T-helper 1 cell treated with Interleukin-12 subunit alpha and Interleukin-12 subunit beta and Interleukin-4 antibody, amounts not matched to agents 30 ng/mL and 1 ng/mL, for 36 hours (primary cell): Measurements from ENCODE around the gene ITGB8. TPM values are rescaled to one million over a fixed set of nuclear protein-coding genes. Genes with fewer than 3 reads are reported as not detected.
"Not testable (repeated sequence)": the region's sequence is repeated elsewhere in the genome, so short reads cannot be mapped to it uniquely, and the experiment has no call there.

Experiments
- intact Hi-C: fragments of 100-400 bp; cut with micrococcal nuclease; formaldehyde crosslinking; loops from one replicate; pipeline ENCODE4 v1.15.1; 2024
- total RNA-seq: library from RNA; stranded (reverse); gene quantifications from 2 replicates; pipeline ENCODE4 v1.2.3, GENCODE V29; 2022

Gene ITGB8
- total RNA-seq, 1 donor from 2014 or later: not detected

GRCh38 chr7:20364571-20365196, 34.0 kb downstream of the ITGB8 start:
- intact Hi-C loops: no loop called here

- intact Hi-C loops: no loop called here
These were observed 34.8 kb downstream of the ITGB8 start for GRCh38 chr7:20365486-20365885.

- intact Hi-C loops: no loop called here
These were observed 43.7 kb downstream of the ITGB8 start for GRCh38 chr7:20374399-20374798.

- intact Hi-C loops: no loop called here
These were observed 46.1 kb downstream of the ITGB8 start for GRCh38 chr7:20376796-20377195.

GRCh38 chr7:20381406-20382034, 50.8 kb downstream of the ITGB8 start:
- intact Hi-C loops: no loop called here

GRCh38 chr7:20383351-20383750, 52.7 kb downstream of the ITGB8 start:
- intact Hi-C loops: no loop called here

GRCh38 chr7:20385126-20385525, 54.4 kb downstream of the ITGB8 start:
- intact Hi-C loops: no loop called here

GRCh38 chr7:20388084-20388483, 57.4 kb downstream of the ITGB8 start:
- intact Hi-C loops: no loop called here

GRCh38 chr7:20389192-20389591, 58.5 kb downstream of the ITGB8 start:
- intact Hi-C loops: not testable (repeated sequence)

- intact Hi-C loops: no loop called here
These were observed 62.4 kb downstream of the ITGB8 start for GRCh38 chr7:20393021-20393610.

- intact Hi-C loops: no loop called here
These were observed 62.9 kb downstream of the ITGB8 start for GRCh38 chr7:20393616-20394015.

GRCh38 chr7:20394284-20394683, 63.6 kb downstream of the ITGB8 start:
- intact Hi-C loops: no loop called here

- intact Hi-C loops: no loop called here
These were observed 64.4 kb downstream of the ITGB8 start for GRCh38 chr7:20395104-20395503.

GRCh38 chr7:20395511-20395910, 64.8 kb downstream of the ITGB8 start:
- intact Hi-C loops: no loop called here

GRCh38 chr7:20399521-20399920, 68.8 kb downstream of the ITGB8 start:
- intact Hi-C loops: no loop called here

GRCh38 chr7:20401861-20402746, 71.4 kb downstream of the ITGB8 start:
- intact Hi-C loops: no loop called here

GRCh38 chr7:20402747-20403230, 72.1 kb downstream of the ITGB8 start:
- intact Hi-C loops: no loop called here

- intact Hi-C loops: no loop called here
These were observed 72.6 kb downstream of the ITGB8 start for GRCh38 chr7:20403331-20403730.

- intact Hi-C loops: no loop called here
These were observed 73.6 kb downstream of the ITGB8 start for GRCh38 chr7:20404320-20404719.

- intact Hi-C loops: no loop called here
These were observed 77.1 kb downstream of the ITGB8 start for GRCh38 chr7:20407585-20408466.

- intact Hi-C loops: no loop called here
These were observed 77.7 kb downstream of the ITGB8 start for GRCh38 chr7:20408467-20408826.
